Mucosa of descending colon (tissue), 3 donors: Measurements from ENCODE around the gene SRSF12. TPM values are rescaled to one million over a fixed set of nuclear protein-coding genes. Genes with fewer than 3 reads are reported as not detected.

Experiments used
- ATAC-seq: fragments of 200-7000 bp; cut with Tn5 transposase; one replicate; pipeline ENCODE4 v1.9.1; 2020; ENCODE audit warnings: mild to moderate bottlenecking, moderate library complexity
- DNase-seq, 3 donors: peaks; one replicate each; pipeline ENCODE4 v3.0.0-alpha.2; 2020
- H3K36me3 ChIP-seq: fragments of 200-600 bp; one replicate; pipeline ENCODE4 v1.8.0; 2021; ENCODE audit warnings: low read depth, mild to moderate bottlenecking
- H3K4me1 ChIP-seq: fragments of 200-600 bp; one replicate; pipeline ENCODE4 v1.8.0; 2021; ENCODE audit warnings: low read depth, mild to moderate bottlenecking
- H3K4me3 ChIP-seq: fragments of 200-600 bp; one replicate; pipeline ENCODE4 v1.8.0; 2021; ENCODE audit warnings: mild to moderate bottlenecking
- H3K9me3 ChIP-seq: fragments of 200-600 bp; one replicate; pipeline ENCODE4 v1.8.0; 2021; ENCODE audit warnings: mild to moderate bottlenecking
- CTCF ChIP-seq: fragments of 200-600 bp; IDR thresholded peaks from one replicate; pipeline ENCODE4 v1.8.0; 2022; ENCODE audit warnings: antibody characterized with exemption, mild to moderate bottlenecking
- intact Hi-C, 2 donors: fragments of 100-400 bp; cut with DNase I in 1 of 2; cut with micrococcal nuclease in 1 of 2; formaldehyde crosslinking; loops; one replicate each; pipeline versions ENCODE4 v1.11.0 to v1.11.1; 2022; cut with DNase I, micrococcal nuclease
- total RNA-seq, 3 donors: library from RNA; stranded (reverse); fragmentation: NEBNext Ultra II Directional in 2 of 3; extraction: Animal tissue kit (Norgen Biotek cat#: 25700) in 2 of 3; gene quantifications; one replicate each; pipeline versions ENCODE4 v1.2.1 to v1.2.4, GENCODE V29; 2021 to 2023
- donor health status: DM: no; HTN: no; CAD: no; lungs with moderate emphysema.
- donor health status: DM: no; HTN: no; CAD: no.
- donor health status: DM: no; HTN: yes; CAD: no.

Gene SRSF12
- total RNA-seq, 3 donors from 2014 or later, result 0.12 to 0.51 TPM; not detected in 1

GRCh38 chr6:89057759-89058158 is 60.1 kb downstream of the SRSF12 start:
- DNase-seq (no peak), ATAC-seq (no peak)
- intact Hi-C loops, result no loop called here
- no peaks in the 10 kb centered on the region for H3K36me3 ChIP-seq
- H3K4me1 ChIP-seq, result no peaks in the 10 kb centered on the region
- no peaks in the 10 kb centered on the region for H3K9me3 ChIP-seq
- no peak for TF ChIP-seq CTCF
- H3K4me3 ChIP-seq, result no peak overlapping the region

GRCh38 chr6:89054208-89054607 is 63.7 kb downstream of the SRSF12 start:
- DNase-seq (no peak), ATAC-seq (no peak)
- H3K36me3 ChIP-seq, result no peaks in the 10 kb centered on the region
- no peak for TF ChIP-seq CTCF
- H3K4me3 ChIP-seq, result no peak overlapping the region
- intact Hi-C loops, result no loop called here
- H3K9me3 ChIP-seq, result no peaks in the 10 kb centered on the region
- H3K4me1 ChIP-seq, result no peaks in the 10 kb centered on the region

GRCh38 chr6:89051676-89052075 is 66.2 kb downstream of the SRSF12 start:
- DNase-seq (no peak), ATAC-seq (no peak)
- Histone ChIP-seq H3K4me3 (no peak overlapping the region), H3K9me3 (no peaks in the 10 kb centered on the region), H3K4me1 (no peaks in the 10 kb centered on the region), H3K36me3 (no peaks in the 10 kb centered on the region)
- TF ChIP-seq CTCF, result no peak
- intact Hi-C loops, result no loop called here

- H3K36me3 ChIP-seq, result no peaks in the 10 kb centered on the region
- intact Hi-C loops, result no loop called here
- ATAC-seq (peak; percentile 14), DNase-seq (no peak)
- no peak for TF ChIP-seq CTCF
- H3K4me3 ChIP-seq, result no peak overlapping the region
- no peaks in the 10 kb centered on the region for H3K4me1 ChIP-seq
- H3K9me3 ChIP-seq, result no peaks in the 10 kb centered on the region
Measured at GRCh38 chr6:89050697-89051096, 67.2 kb downstream of the SRSF12 start.

- TF ChIP-seq CTCF, result no peak
- H3K4me1 ChIP-seq, result no peaks in the 10 kb centered on the region
- H3K4me3 ChIP-seq, result no peak overlapping the region
- no peaks in the 10 kb centered on the region for H3K36me3 ChIP-seq
- peak; percentile 25 for ATAC-seq
- no peaks in the 10 kb centered on the region for H3K9me3 ChIP-seq
- intact Hi-C loops, result no loop called here
- DNase-seq, result no peak
Measured at GRCh38 chr6:89050155-89050554, 67.7 kb downstream of the SRSF12 start.

GRCh38 chr6:89048985-89049384 is 68.9 kb downstream of the SRSF12 start:
- no peak for DNase-seq
- ATAC-seq, result no peak
- intact Hi-C loops, result no loop called here
- no peaks in the 10 kb centered on the region for H3K36me3 ChIP-seq
- no peaks in the 10 kb centered on the region for H3K4me1 ChIP-seq
- no peak overlapping the region for H3K4me3 ChIP-seq
- no peak for TF ChIP-seq CTCF
- no peaks in the 10 kb centered on the region for H3K9me3 ChIP-seq
